ENCODE measurements around the gene GYG2.
"Not testable (repeated sequence)": the region's sequence is repeated elsewhere in the genome, so short reads cannot be mapped to it uniquely, and the experiment has no call there.

GYG2 gene

GRCh38 chrX:2785538-2785937, 43.2 kb upstream of the GYG2 start:
- no peak for TF ChIP-seq CTCF (IDR thresholded peaks at IDR 0.05; ENCODE audit: low read depth, low read length)
- no peak for DNase-seq (ENCODE audit: low read depth in 2 of 2)
- H3K4me3 ChIP-seq (replicated peaks in 1 of 2; ENCODE audit: low read depth in 2 of 2, low read length in 2 of 2) = no peak overlapping the region

GRCh38 chrX:2788980-2789379, 39.8 kb upstream of the GYG2 start:
- no peak for TF ChIP-seq CTCF (IDR thresholded peaks at IDR 0.05; ENCODE audit: low read depth, low read length)
- H3K4me3 ChIP-seq (replicated peaks in 1 of 2; ENCODE audit: low read depth in 2 of 2, low read length in 2 of 2) = no peak overlapping the region
- DNase-seq (ENCODE audit: low read depth in 2 of 2) = no peak

GRCh38 chrX:2789569-2789968, 39.2 kb upstream of the GYG2 start:
- no peak for TF ChIP-seq CTCF (IDR thresholded peaks at IDR 0.05; ENCODE audit: low read depth, low read length)
- no peak overlapping the region for H3K4me3 ChIP-seq (replicated peaks in 1 of 2; ENCODE audit: low read depth in 2 of 2, low read length in 2 of 2)
- DNase-seq (ENCODE audit: low read depth in 2 of 2) = no peak

- DNase-seq (ENCODE audit: low read depth in 2 of 2) = no peak
- TF ChIP-seq CTCF (IDR thresholded peaks at IDR 0.05; ENCODE audit: low read depth, low read length) = no peak
- H3K4me3 ChIP-seq (replicated peaks in 1 of 2; ENCODE audit: low read depth in 2 of 2, low read length in 2 of 2) = no peak overlapping the region
Observed at GRCh38 chrX:2793752-2794151, 35.0 kb upstream of the GYG2 start.

- no peak for DNase-seq (ENCODE audit: low read depth in 2 of 2)
- H3K4me3 ChIP-seq (replicated peaks in 1 of 2; ENCODE audit: low read depth in 2 of 2, low read length in 2 of 2) = no peak overlapping the region
- no peak for TF ChIP-seq CTCF (IDR thresholded peaks at IDR 0.05; ENCODE audit: low read depth, low read length)
Observed at GRCh38 chrX:2794336-2794735, 34.4 kb upstream of the GYG2 start.

- DNase-seq (ENCODE audit: low read depth in 2 of 2) = peak in 1 of 2 donors; percentile 13
- H3K4me3 ChIP-seq (replicated peaks in 1 of 2; ENCODE audit: low read depth in 2 of 2, low read length in 2 of 2) = not testable (repeated sequence)
Observed at GRCh38 chrX:2796808-2797207, 31.9 kb upstream of the GYG2 start.

GRCh38 chrX:2799369-2799768, 29.4 kb upstream of the GYG2 start:
- no peak overlapping the region for H3K4me3 ChIP-seq (replicated peaks in 1 of 2; ENCODE audit: low read depth in 2 of 2, low read length in 2 of 2)
- no peak for TF ChIP-seq CTCF (IDR thresholded peaks at IDR 0.05; ENCODE audit: low read depth, low read length)
- no peak for DNase-seq (ENCODE audit: low read depth in 2 of 2)

GRCh38 chrX:2799980-2800379, 28.8 kb upstream of the GYG2 start:
- DNase-seq (ENCODE audit: low read depth in 2 of 2); H3K4me3 ChIP-seq (replicated peaks in 1 of 2; ENCODE audit: low read depth in 2 of 2, low read length in 2 of 2): not testable (repeated sequence)
